ENCODE measurements around the gene TSPYL6.
"Not testable (repeated sequence)": the region's sequence is repeated elsewhere in the genome, so short reads cannot be mapped to it uniquely, and the experiment has no call there.

Gene TSPYL6

GRCh38 chr2:54256091-54256694 is at the start of gene TSPYL6:
Gene TSPYL6 (minus strand): TSS chr2:54256229. CDS start chr2:54256151, 78 bp downstream.
- DNase-seq (ENCODE audit: extremely low spot score): no peak
- CTCF ChIA-PET: no interaction called here
- no peak for TF ChIP-seq CTCF (IDR thresholded peaks at IDR 0.05; ENCODE audit: control extremely low read depth, extremely low read depth, low read depth, missing control alignments)
- POLR2A ChIA-PET: no interaction called here

GRCh38 chr2:54303631-54304030 is 47.6 kb upstream of the TSPYL6 start:
- TF ChIP-seq CTCF (IDR thresholded peaks at IDR 0.05; ENCODE audit: control extremely low read depth, extremely low read depth, low read depth, missing control alignments): no peak
- no peak for DNase-seq (ENCODE audit: extremely low spot score)
- ChIA-PET POLR2A (no interaction called here), CTCF (interaction anchor here (0.7 to 1.1 kb wide), 2 partner anchors 24 to 25 kb away, joined by 3 read pairs; no protein-coding TSS in a partner anchor)

GRCh38 chr2:54298514-54298913 is 42.5 kb upstream of the TSPYL6 start:
- ChIA-PET CTCF (no interaction called here), POLR2A (no interaction called here)
- no peak for TF ChIP-seq CTCF (IDR thresholded peaks at IDR 0.05; ENCODE audit: control extremely low read depth, extremely low read depth, low read depth, missing control alignments)
- DNase-seq (ENCODE audit: extremely low spot score): no peak

- no peak for TF ChIP-seq CTCF (IDR thresholded peaks at IDR 0.05; ENCODE audit: control extremely low read depth, extremely low read depth, low read depth, missing control alignments)
- POLR2A ChIA-PET: no interaction called here
- CTCF ChIA-PET: no interaction called here
- DNase-seq (ENCODE audit: extremely low spot score): no peak
These were observed 39.9 kb upstream of the TSPYL6 start for GRCh38 chr2:54295911-54296310.

GRCh38 chr2:54294665-54295064 is 38.6 kb upstream of the TSPYL6 start:
- DNase-seq (ENCODE audit: extremely low spot score); CTCF ChIA-PET; POLR2A ChIA-PET: not testable (repeated sequence)

- TF ChIP-seq CTCF (IDR thresholded peaks at IDR 0.05; ENCODE audit: control extremely low read depth, extremely low read depth, low read depth, missing control alignments): no peak
- DNase-seq (ENCODE audit: extremely low spot score): no peak
- CTCF ChIA-PET: interaction anchor here (1.0 kb wide), 1 partner anchor 10 kb away, joined by 3 read pairs; no protein-coding TSS in a partner anchor
- POLR2A ChIA-PET: no interaction called here
These were observed 34.5 kb upstream of the TSPYL6 start for GRCh38 chr2:54290356-54291025.

GRCh38 chr2:54289917-54290316 is 33.9 kb upstream of the TSPYL6 start:
- DNase-seq (ENCODE audit: extremely low spot score): no peak
- ChIA-PET CTCF (no interaction called here), POLR2A (no interaction called here)
- no peak for TF ChIP-seq CTCF (IDR thresholded peaks at IDR 0.05; ENCODE audit: control extremely low read depth, extremely low read depth, low read depth, missing control alignments)
